Measurements from ENCODE around the gene SSR4. TPM values are rescaled to one million over a fixed set of nuclear protein-coding genes. Genes with fewer than 3 reads are reported as not detected.
A peak's percentile ranks its signal among the peaks of the same experiment; 100 is the strongest.

Gene SSR4
- polyA plus RNA-seq, 1 donor (not counting 4 experiments of a cell fraction or from before 2014, with no cell fraction given), result 187 TPM

DNA sequence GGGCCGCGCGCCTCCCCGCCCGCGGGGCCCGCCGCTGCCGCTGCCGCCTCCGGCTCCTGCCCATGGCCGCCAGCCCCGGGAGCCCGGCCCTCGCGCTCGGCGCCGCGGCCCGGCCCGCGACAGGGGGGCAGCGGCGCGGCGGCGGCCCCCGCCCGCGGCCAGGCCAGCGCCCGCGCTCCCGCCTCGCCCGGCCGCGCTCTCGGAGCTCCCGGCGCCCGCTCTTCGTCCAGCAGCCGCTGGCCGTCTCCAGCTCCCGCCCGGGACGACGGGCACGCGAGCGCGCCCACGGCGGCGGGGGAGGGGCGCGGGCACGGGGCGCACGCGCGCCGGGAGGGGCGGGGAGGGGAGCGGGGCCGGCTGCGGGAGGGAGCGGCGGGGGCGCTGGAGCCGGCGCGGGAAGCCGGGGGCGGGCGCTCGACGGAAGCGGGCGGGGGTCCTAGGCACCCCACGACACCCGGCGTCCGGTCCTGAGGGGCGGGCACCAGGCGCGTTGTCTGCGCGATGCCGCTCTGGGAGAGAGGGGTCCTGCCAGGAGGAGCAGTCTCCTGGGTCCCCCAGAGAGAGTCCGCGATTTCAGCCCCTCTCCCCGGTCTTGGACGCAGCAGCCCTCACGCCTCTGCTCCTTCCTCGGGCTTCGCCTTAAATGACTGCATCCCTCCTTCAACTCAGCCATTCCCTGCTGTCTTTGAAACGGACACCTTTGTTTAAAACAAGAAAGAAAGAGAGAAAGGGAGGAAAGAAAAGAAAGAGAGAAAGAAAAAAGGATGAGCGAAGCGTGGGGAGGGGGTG lies 36.4 kb downstream of the SSR4 start:
- Histone ChIP-seq H3K27ac (ENCODE audit: control insufficient read depth, insufficient read depth, low read length) (no peak overlapping the region), H3K9me1 (ENCODE audit: control insufficient read depth, extremely low read depth, insufficient read depth, low read length) (no peaks in the 10 kb centered on the region), H3K4me3 (ENCODE audit: control insufficient read depth in 2 of 3, extremely low read depth in 1 of 3, insufficient read depth in 2 of 3, low read depth in 1 of 3, low read length in 3 of 3) (no peak overlapping the region), H3K27me3 (ENCODE audit: control insufficient read depth, extremely low read depth, insufficient read depth, low read length) (peaks cover 46% of the 10 kb centered on the region), H3K79me2 (ENCODE audit: control insufficient read depth, insufficient read depth, low read length) (no peaks in the 10 kb centered on the region), H2AFZ (ENCODE audit: control insufficient read depth, low read length) (no peak overlapping the region), H4K20me1 (ENCODE audit: control insufficient read depth, extremely low read depth, insufficient read depth, low read length) (no peaks in the 10 kb centered on the region), H3K9me3 (ENCODE audit: control insufficient read depth, low read depth, low read length) (no peaks in the 10 kb centered on the region), H3K36me3 (ENCODE audit: control insufficient read depth in 2 of 2, extremely low read depth in 1 of 2, insufficient read depth in 2 of 2, low read length in 2 of 2) (no peaks in the 10 kb centered on the region), H3K9ac (ENCODE audit: control insufficient read depth, extremely low read depth, insufficient read depth, low read length) (no peak overlapping the region), H3K4me1 (ENCODE audit: control insufficient read depth, extremely low read depth, insufficient read depth, low read length) (no peaks in the 10 kb centered on the region), H3K4me2 (ENCODE audit: control insufficient read depth, extremely low read depth, insufficient read depth, low read depth, low read length) (no peak overlapping the region)
- dilution Hi-C loops (cut with MboI; ENCODE audit: extremely low pct_ligation_motif_present, low sequenced_read_pairs), result no loop called here
- TF ChIP-seq, protein P1, sequence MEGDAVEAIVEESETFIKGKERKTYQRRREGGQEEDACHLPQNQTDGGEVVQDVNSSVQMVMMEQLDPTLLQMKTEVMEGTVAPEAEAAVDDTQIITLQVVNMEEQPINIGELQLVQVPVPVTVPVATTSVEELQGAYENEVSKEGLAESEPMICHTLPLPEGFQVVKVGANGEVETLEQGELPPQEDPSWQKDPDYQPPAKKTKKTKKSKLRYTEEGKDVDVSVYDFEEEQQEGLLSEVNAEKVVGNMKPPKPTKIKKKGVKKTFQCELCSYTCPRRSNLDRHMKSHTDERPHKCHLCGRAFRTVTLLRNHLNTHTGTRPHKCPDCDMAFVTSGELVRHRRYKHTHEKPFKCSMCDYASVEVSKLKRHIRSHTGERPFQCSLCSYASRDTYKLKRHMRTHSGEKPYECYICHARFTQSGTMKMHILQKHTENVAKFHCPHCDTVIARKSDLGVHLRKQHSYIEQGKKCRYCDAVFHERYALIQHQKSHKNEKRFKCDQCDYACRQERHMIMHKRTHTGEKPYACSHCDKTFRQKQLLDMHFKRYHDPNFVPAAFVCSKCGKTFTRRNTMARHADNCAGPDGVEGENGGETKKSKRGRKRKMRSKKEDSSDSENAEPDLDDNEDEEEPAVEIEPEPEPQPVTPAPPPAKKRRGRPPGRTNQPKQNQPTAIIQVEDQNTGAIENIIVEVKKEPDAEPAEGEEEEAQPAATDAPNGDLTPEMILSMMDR (optimal IDR thresholded peaks at IDR 0.05 in 1 of 3, IDR thresholded peaks at IDR 0.05 in 1 of 3, conservative IDR thresholded peaks at IDR 0.05 in 1 of 3; ENCODE audit: extremely low read depth in 1 of 3, insufficient read depth in 2 of 3, low read length in 3 of 3), result no peak
- TF ChIP-seq EZH2 (IDR thresholded peaks at IDR 0.05; ENCODE audit: low read length), result peak; percentile 77
- FAIRE-seq (no peak), DNase-seq (ENCODE audit: low read depth, low spot score) (no peak)

DNA sequence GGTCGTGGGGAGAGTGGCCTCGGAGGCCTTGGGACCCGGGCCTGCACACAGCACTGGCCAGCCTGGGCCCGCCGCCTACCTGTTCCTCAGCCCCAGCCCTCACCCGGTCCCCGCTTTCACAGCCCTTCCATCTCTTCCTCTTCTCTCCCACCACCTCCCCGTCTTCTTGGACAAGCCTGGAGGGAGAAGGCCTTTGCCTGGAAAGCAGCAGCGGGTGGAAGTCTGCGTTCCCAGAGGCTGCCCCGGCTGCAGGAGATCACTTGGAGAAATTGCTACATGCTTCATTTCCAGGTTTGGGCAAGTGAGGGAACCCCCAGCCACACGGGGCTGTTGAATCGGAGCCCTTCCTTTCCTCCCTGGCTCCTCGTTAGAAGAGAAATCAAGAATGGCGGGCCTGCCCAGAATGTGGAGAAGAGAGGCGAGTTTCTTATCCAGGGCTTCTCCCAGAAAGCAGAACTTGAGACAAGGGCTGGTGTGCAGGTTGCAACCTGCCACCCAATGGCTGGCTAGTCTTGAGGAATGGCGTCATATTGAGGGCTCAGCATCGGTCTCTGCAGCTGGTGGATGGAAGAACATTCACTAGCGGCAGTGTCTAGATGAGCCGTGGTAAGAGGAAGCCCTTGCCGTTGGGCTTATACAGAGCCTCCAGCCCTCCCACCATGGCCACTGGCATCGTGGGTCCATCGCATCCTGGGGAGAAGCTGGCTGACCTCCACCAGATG lies 37.1 kb downstream of the SSR4 start:
- DNase-seq (ENCODE audit: low read depth, low spot score), result no peak
- H3K27me3 ChIP-seq (ENCODE audit: control insufficient read depth, extremely low read depth, insufficient read depth, low read length), result peaks cover 46% of the 10 kb centered on the region
- dilution Hi-C loops (cut with MboI; ENCODE audit: extremely low pct_ligation_motif_present, low sequenced_read_pairs), result no loop called here

More for the DNA sequence above, 37.1 kb downstream of the SSR4 start:
- H2AFZ ChIP-seq (ENCODE audit: control insufficient read depth, low read length), result no peak overlapping the region
- no peak for FAIRE-seq
- H3K9me3 ChIP-seq (ENCODE audit: control insufficient read depth, low read depth, low read length), result no peaks in the 10 kb centered on the region
- H3K9ac ChIP-seq (ENCODE audit: control insufficient read depth, extremely low read depth, insufficient read depth, low read length), result no peak overlapping the region
- no peaks in the 10 kb centered on the region for H3K36me3 ChIP-seq (ENCODE audit: control insufficient read depth in 2 of 2, extremely low read depth in 1 of 2, insufficient read depth in 2 of 2, low read length in 2 of 2)
- no peaks in the 10 kb centered on the region for H4K20me1 ChIP-seq (ENCODE audit: control insufficient read depth, extremely low read depth, insufficient read depth, low read length)
- no peak overlapping the region for H3K4me3 ChIP-seq (ENCODE audit: control insufficient read depth in 2 of 3, extremely low read depth in 1 of 3, insufficient read depth in 2 of 3, low read depth in 1 of 3, low read length in 3 of 3)
- H3K27ac ChIP-seq (ENCODE audit: control insufficient read depth, insufficient read depth, low read length), result no peak overlapping the region
- no peak overlapping the region for H3K4me2 ChIP-seq (ENCODE audit: control insufficient read depth, extremely low read depth, insufficient read depth, low read depth, low read length)
- no peaks in the 10 kb centered on the region for H3K79me2 ChIP-seq (ENCODE audit: control insufficient read depth, insufficient read depth, low read length)
- no peaks in the 10 kb centered on the region for H3K4me1 ChIP-seq (ENCODE audit: control insufficient read depth, extremely low read depth, insufficient read depth, low read length)
- TF ChIP-seq, protein P1 (optimal IDR thresholded peaks at IDR 0.05 in 1 of 3, IDR thresholded peaks at IDR 0.05 in 1 of 3, conservative IDR thresholded peaks at IDR 0.05 in 1 of 3; ENCODE audit: extremely low read depth in 1 of 3, insufficient read depth in 2 of 3, low read length in 3 of 3), result no peak
- TF ChIP-seq EZH2 (IDR thresholded peaks at IDR 0.05; ENCODE audit: low read length), result peak; percentile 55
- H3K9me1 ChIP-seq (ENCODE audit: control insufficient read depth, extremely low read depth, insufficient read depth, low read length), result no peaks in the 10 kb centered on the region
